H9 (cell line): ENCODE measurements around the gene KY. TPM values are rescaled to one million over a fixed set of nuclear protein-coding genes. Genes with fewer than 3 reads are reported as not detected.

Source experiments
- DNase-seq: peaks from one replicate; pipeline ENCODE4 v3.0.0-alpha.2; 2017
- H2AFZ ChIP-seq: one replicate; pipeline ENCODE4 v1.6.1; 2013; ENCODE audit warnings: mild to moderate bottlenecking, low read length, control low read depth, moderate library complexity
- H2AK5ac ChIP-seq: 2 replicates; pipeline ENCODE4 v1.6.1; 2013; ENCODE audit warnings: low read length, control low read depth, mixed read lengths; ENCODE audit not compliant: insufficient read length
- H2BK120ac ChIP-seq: one replicate; pipeline ENCODE4 v1.6.1; 2013; ENCODE audit warnings: low read depth, mild to moderate bottlenecking, low read length, control low read depth, inconsistent platforms; ENCODE audit not compliant: poor library complexity, severe bottlenecking
- H2BK12ac ChIP-seq: 2 replicates; pipeline ENCODE4 v1.6.1; 2013; ENCODE audit warnings: low read length, control low read depth, mixed read lengths, low read depth; ENCODE audit not compliant: insufficient read length
- H2BK15ac ChIP-seq: 2 replicates; pipeline ENCODE4 v1.6.1; 2013; ENCODE audit warnings: low read depth, low read length, control low read depth
- H2BK20ac ChIP-seq: one replicate; pipeline ENCODE4 v1.6.1; 2013; ENCODE audit warnings: low read depth, mild to moderate bottlenecking, low read length, control low read depth, inconsistent platforms; ENCODE audit not compliant: poor library complexity, severe bottlenecking
- H2BK5ac ChIP-seq: 2 replicates; pipeline ENCODE4 v1.6.1; 2013; ENCODE audit warnings: low read length, control low read depth, mixed read lengths; ENCODE audit not compliant: insufficient read length
- H3K14ac ChIP-seq: 2 replicates; pipeline ENCODE4 v1.6.1; 2013; ENCODE audit warnings: low read length, control low read depth; ENCODE audit not compliant: insufficient read depth
- H3K18ac ChIP-seq: 2 replicates; pipeline ENCODE4 v1.6.1; 2013; ENCODE audit warnings: low read depth, mild to moderate bottlenecking, mixed read lengths, low read length, control low read depth; ENCODE audit not compliant: insufficient read length
- H3K23ac ChIP-seq: 2 replicates; pipeline ENCODE4 v1.6.1; 2013; ENCODE audit warnings: low read length, control low read depth, mixed read lengths, low read depth; ENCODE audit not compliant: insufficient read length
- H3K23me2 ChIP-seq: 2 replicates; pipeline ENCODE4 v1.6.1; 2013; ENCODE audit warnings: low read depth, mild to moderate bottlenecking, mixed read lengths, low read length, control low read depth; ENCODE audit not compliant: insufficient read length, poor library complexity, severe bottlenecking
- H3K27ac ChIP-seq: 2 replicates; pipeline ENCODE4 v1.5.1; 2013; ENCODE audit warnings: low read length, control low read depth, mixed read lengths, low read depth; ENCODE audit not compliant: insufficient read length
- H3K27me3 ChIP-seq: 2 replicates; pipeline ENCODE4 v1.6.1; 2013; ENCODE audit warnings: low read length, control low read depth, inconsistent platforms; ENCODE audit not compliant: insufficient read depth
- H3K4ac ChIP-seq: 2 replicates; pipeline ENCODE4 v1.6.1; 2013; ENCODE audit warnings: low read depth, mild to moderate bottlenecking, control low read depth, inconsistent platforms, low read length, moderate library complexity
- H3K4me1 ChIP-seq: 2 replicates; pipeline ENCODE4 v1.6.1; 2013; ENCODE audit warnings: low read length, control low read depth, inconsistent platforms; ENCODE audit not compliant: insufficient read depth
- H3K4me2 ChIP-seq: 2 replicates; pipeline ENCODE4 v1.6.1; 2013; ENCODE audit warnings: low read length, control low read depth, mixed read lengths; ENCODE audit not compliant: insufficient read length, insufficient read depth
- H3K56ac ChIP-seq: 2 replicates; pipeline ENCODE4 v1.6.1; 2013; ENCODE audit warnings: low read depth, mild to moderate bottlenecking, mixed read lengths, low read length, control low read depth; ENCODE audit not compliant: insufficient read length
- H3K79me1 ChIP-seq: 2 replicates; pipeline ENCODE4 v1.6.1; 2013; ENCODE audit warnings: low read depth, mild to moderate bottlenecking, moderate library complexity, low read length, control low read depth, inconsistent platforms; ENCODE audit not compliant: insufficient read depth, poor library complexity, severe bottlenecking
- H3K79me2 ChIP-seq: 2 replicates; pipeline ENCODE4 v1.6.1; 2013; ENCODE audit warnings: low read length, control low read depth, inconsistent platforms; ENCODE audit not compliant: insufficient read depth
- H3K9ac ChIP-seq: 2 replicates; pipeline ENCODE4 v1.6.1; 2013; ENCODE audit warnings: low read length, control low read depth, mixed read lengths; ENCODE audit not compliant: insufficient read length; ENCODE audit errors: extremely low read depth
- H3K9me3 ChIP-seq: one replicate; pipeline ENCODE4 v1.6.1; 2013; ENCODE audit warnings: low read depth, low read length, inconsistent platforms; ENCODE audit not compliant: control insufficient read depth
- H3T11ph ChIP-seq: one replicate; pipeline ENCODE4 v1.6.1; 2013; ENCODE audit warnings: mild to moderate bottlenecking, low read length, control low read depth, inconsistent platforms
- H4K20me1 ChIP-seq: one replicate; pipeline ENCODE4 v1.6.1; 2013; ENCODE audit not compliant: control insufficient read depth, insufficient read length, insufficient read depth
- H4K5ac ChIP-seq: 2 replicates; pipeline ENCODE4 v1.6.1; 2013; ENCODE audit warnings: low read depth, mild to moderate bottlenecking, mixed read lengths, low read length, control low read depth; ENCODE audit not compliant: insufficient read length
- H4K8ac ChIP-seq: replicated peaks from 2 replicates; pipeline ENCODE4 v1.6.1; 2013; ENCODE audit warnings: low read length, control low read depth, mixed read lengths, low read depth; ENCODE audit not compliant: insufficient read length
- H4K91ac ChIP-seq: 2 replicates; pipeline ENCODE4 v1.6.1; 2013; ENCODE audit warnings: low read depth, mild to moderate bottlenecking, moderate library complexity, mixed read lengths, low read length, control low read depth; ENCODE audit not compliant: insufficient read length
- H3K27ac Mint-ChIP-seq, 3 experiments: 2 replicates in 2 of 3; 3 replicates in 1 of 3; pipeline ENCODE4 v1.8.0; 2020 to 2021; ENCODE audit warnings: mixed read lengths in 3 of 3, mild to moderate bottlenecking in 1 of 3, moderate library complexity in 1 of 3
- H3K27me3 Mint-ChIP-seq: 2 replicates; pipeline ENCODE4 v1.8.0; 2021; ENCODE audit warnings: low read depth, mild to moderate bottlenecking, moderate library complexity, mixed read lengths
- H3K36me3 Mint-ChIP-seq, 3 experiments: 2 replicates in 2 of 3; 3 replicates in 1 of 3; pipeline ENCODE4 v1.8.0; 2020 to 2021; ENCODE audit warnings: low read depth in 3 of 3, mixed read lengths in 3 of 3; ENCODE audit not compliant: insufficient read depth in 1 of 3
- H3K4me1 Mint-ChIP-seq, 2 experiments: 2 replicates each; pipeline ENCODE4 v1.8.0; 2020; ENCODE audit warnings: mixed read lengths in 2 of 2
- H3K4me3 Mint-ChIP-seq, 2 experiments: 2 replicates in 1 of 2; 3 replicates in 1 of 2; pipeline ENCODE4 v1.8.0; 2020 to 2021; ENCODE audit warnings: mild to moderate bottlenecking in 2 of 2, mixed read lengths in 2 of 2, moderate library complexity in 1 of 2
- H3K9me3 Mint-ChIP-seq, 2 experiments: 2 replicates in 1 of 2; 3 replicates in 1 of 2; pipeline ENCODE4 v1.8.0; 2020; ENCODE audit warnings: mild to moderate bottlenecking in 2 of 2, mixed read lengths in 2 of 2, moderate library complexity in 1 of 2
- CTCF ChIP-seq: fragments of 200-600 bp; sonication (generic); conservative IDR thresholded peaks from 3 replicates; pipeline ENCODE4 v1.8.0; 2021; ENCODE audit warnings: antibody characterized with exemption, mild to moderate bottlenecking
- WGBS: extraction: QIAGEN DNeasy Blood & Tissue Kit; methylation state at CpG from one replicate; pipeline ENCODE4 v1.1.7; 2013; ENCODE audit warnings: missing lambda C conversion rate, low lambda C conversion rate, mixed read lengths; ENCODE audit not compliant: insufficient read length; ENCODE audit errors: extremely low coverage; 5-methylcytosine and 5-hydroxymethylcytosine counted together
- total RNA-seq: library from RNA; stranded (reverse); gene quantifications from 2 replicates; pipeline ENCODE4 v1.2.1, GENCODE V29; 2021

KY gene
- total RNA-seq, 1 experiment from 2014 or later = not detected

DNA sequence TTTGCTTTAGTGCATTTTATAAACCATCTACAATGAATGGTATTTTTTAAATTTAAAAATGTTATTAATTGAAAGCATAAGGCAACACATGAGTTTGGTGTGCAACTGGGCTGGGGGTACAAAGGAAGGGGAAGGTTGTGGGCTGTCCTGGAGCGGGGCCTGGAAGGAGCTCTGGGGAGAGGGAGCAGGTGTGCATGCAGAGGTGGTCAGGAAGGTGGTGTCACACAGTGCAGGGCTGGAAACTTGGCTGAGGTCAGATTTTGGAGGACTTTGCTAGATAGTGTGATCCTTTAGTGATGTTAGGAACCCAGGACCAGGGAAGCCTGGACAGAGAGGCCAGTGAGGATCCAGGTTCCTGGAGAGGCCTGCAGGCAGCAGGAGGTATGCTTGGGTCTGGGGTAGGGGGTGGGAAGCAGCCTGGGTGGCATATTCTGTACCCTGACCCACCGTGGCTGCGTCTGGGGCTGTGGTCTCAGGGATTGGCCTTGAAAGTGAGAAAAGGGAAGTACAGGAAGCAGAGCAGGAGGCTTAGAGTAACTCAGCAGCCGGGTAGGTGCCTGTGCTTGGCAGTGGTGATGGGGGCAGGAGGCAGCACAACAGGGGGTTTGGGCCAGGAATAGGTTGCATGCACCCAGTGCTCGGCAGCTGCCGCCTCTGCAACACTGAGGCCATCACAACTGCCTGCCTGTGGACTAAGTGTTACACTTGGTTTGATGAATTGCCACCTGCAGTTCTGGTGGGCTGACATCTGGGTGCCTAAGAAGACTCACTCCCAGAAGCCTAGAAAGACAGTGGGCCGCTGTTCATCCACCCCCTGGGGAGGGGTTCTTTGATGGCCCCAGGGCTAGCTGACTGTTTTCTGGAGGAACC lies 33.0 kb downstream of the KY start:
- WGBS = no CpG with 5 or more reads among the region's 7 CpGs
- no peaks in the 10 kb centered on the region for H3K23me2 ChIP-seq
- no peak overlapping the region for H3K4ac ChIP-seq
- no peak overlapping the region for H2BK12ac ChIP-seq
- no peak overlapping the region for H3K56ac ChIP-seq
- no peak overlapping the region for H4K5ac ChIP-seq
- no peak overlapping the region for H3K9ac ChIP-seq
- no peaks in the 10 kb centered on the region for H4K20me1 ChIP-seq
- no peak overlapping the region for H4K8ac ChIP-seq
- H3K14ac ChIP-seq = no peak overlapping the region
- no peak overlapping the region for H2BK120ac ChIP-seq
- H2BK20ac ChIP-seq = no peak overlapping the region
- peak; percentile 14 for DNase-seq
- H2BK5ac ChIP-seq = no peak overlapping the region
- no peaks in the 10 kb centered on the region for H3K4me1 ChIP-seq
- H3K27ac ChIP-seq = no peak overlapping the region
- H3T11ph ChIP-seq = no peak overlapping the region
- H3K4me3 Mint-ChIP-seq = no peak overlapping the region; a peak in 1 of 5 replicates
- H3K79me2 ChIP-seq = no peaks in the 10 kb centered on the region
- H3K27me3 Mint-ChIP-seq = peaks cover 3% of the 10 kb centered on the region; the same call in 1 of the 2 replicates
- no peaks in the 10 kb centered on the region for H3K9me3 Mint-ChIP-seq
- no peak overlapping the region for H3K4me2 ChIP-seq
- no peaks in the 10 kb centered on the region for H3K27me3 ChIP-seq
- no peaks in the 10 kb centered on the region for H3K9me3 ChIP-seq
- H3K23ac ChIP-seq = no peak overlapping the region
- H3K36me3 Mint-ChIP-seq = no peaks in the 10 kb centered on the region
- no peak for TF ChIP-seq CTCF
- no peak overlapping the region; a peak in 1 of 7 replicates for H3K27ac Mint-ChIP-seq
- H2BK15ac ChIP-seq = no peak overlapping the region
- H2AFZ ChIP-seq = no peak overlapping the region
- H2AK5ac ChIP-seq = no peak overlapping the region
- H4K91ac ChIP-seq = no peak overlapping the region
- no peaks in the 10 kb centered on the region for H3K79me1 ChIP-seq
- peaks cover 7 to 12% of the 10 kb centered on the region in 2 experiments; a peak in 2 of 4 replicates for H3K4me1 Mint-ChIP-seq
- no peak overlapping the region for H3K18ac ChIP-seq
